A549 (cell line): ENCODE results near the gene OLFM1. TPM values are rescaled to one million over a fixed set of nuclear protein-coding genes. Genes with fewer than 3 reads are reported as not detected.

Source experiments
- ATAC-seq, 2 experiments: fragments of 200-7000 bp in 1 of 2; fragments of >200 bp in 1 of 2; cut with Nextera tagmentation in 1 of 2; cut with Tn5 transposase in 1 of 2; 3 replicates each; pipeline versions ENCODE4 v1.8.0 to v1.9.1; 2018 to 2020; ENCODE audit warnings: mild to moderate bottlenecking in 1 of 2, moderate library complexity in 1 of 2
- CTCF ChIA-PET: fragments of 300-600 bp; sonication (Branson Sonifier 250); formaldehyde crosslinking; extraction: SDS; loops from one replicate; lab custom pipeline; 2021; ENCODE audit warnings: antibody characterized with exemption, inconsistent platforms; lab: Yijun Ruan, JAX
- POLR2A ChIA-PET: fragments of 350-600 bp; formaldehyde crosslinking; extraction: SDS; loops from one replicate; lab custom pipeline; 2021; ENCODE audit warnings: antibody characterized with exemption, inconsistent platforms; lab: Yijun Ruan, JAX
- DNase-seq, 2 experiments: peaks; one replicate each; pipeline versions ENCODE4 v3.0.0 to v3.0.0-alpha.2; 2011 to 2016; ENCODE audit warnings: low read depth in 1 of 2, low spot score in 1 of 2
- FAIRE-seq: peaks from 2 replicates; lab custom pipeline; 2011; peaks lifted over from hg19 to GRCh38; lab: Jason Lieb, UNC
- H3K27ac ChIP-seq, 2 experiments: fragments of >200 bp; sonication (Bioruptor Twin); formaldehyde crosslinking; 3 replicates each; pipeline ENCODE4 v1.5.1; 2016 to 2017
- H3K4me1 ChIP-seq: fragments of >200 bp; sonication (Bioruptor Twin); formaldehyde crosslinking; 3 replicates; pipeline ENCODE4 v1.6.1; 2016
- H3K4me2 ChIP-seq: fragments of >200 bp; sonication (Bioruptor Twin); formaldehyde crosslinking; 3 replicates; pipeline ENCODE4 v1.6.1; 2016
- H3K4me3 ChIP-seq: fragments of >200 bp; sonication (Bioruptor Twin); formaldehyde crosslinking; 3 replicates; pipeline ENCODE4 v1.5.1; 2016
- H3K9me3 ChIP-seq: fragments of >200 bp; sonication (Bioruptor Twin); formaldehyde crosslinking; 3 replicates; pipeline ENCODE4 v1.6.1; 2016
- BHLHE40 ChIP-seq: IDR thresholded peaks from 2 replicates; pipeline ENCODE4 v1.6.1; 2012; ENCODE audit warnings: low read depth, low read length, inconsistent platforms
- CHD2 ChIP-seq: fragments of 150-350 bp; IDR thresholded peaks from 2 replicates; pipeline ENCODE4 v1.6.1; 2014; ENCODE audit warnings: low read length; ENCODE audit not compliant: partially characterized antibody
- EHF ChIP-seq: fragments of 250-450 bp; sonication (Bioruptor Pico); IDR thresholded peaks from 2 replicates; pipeline ENCODE4 v1.5.0; 2020; ENCODE audit warnings: mild to moderate bottlenecking
- EP300 ChIP-seq, 2 experiments: fragments of >200 bp; sonication (Bioruptor Twin); formaldehyde crosslinking; IDR thresholded peaks; 2 replicates in 1 of 2; 3 replicates in 1 of 2; pipeline ENCODE4 v1.6.1; 2016 to 2017
- FOSL2 ChIP-seq, 2 experiments: fragments of 450-650 bp in 1 of 2; fragments of >200 bp in 1 of 2; sonication (Bioruptor Twin) in 1 of 2; formaldehyde crosslinking; IDR thresholded peaks; 2 replicates each; pipeline versions ENCODE4 v1.5.0 to v1.6.1; 2016 to 2020; ENCODE audit warnings: mild to moderate bottlenecking in 1 of 2, moderate library complexity in 1 of 2
- FOXS1 ChIP-seq: fragments of 250-450 bp; sonication (Bioruptor Pico); IDR thresholded peaks from 2 replicates; pipeline ENCODE4 v1.5.0; 2020; ENCODE audit warnings: mild to moderate bottlenecking, moderate library complexity
- HOXB13 ChIP-seq: fragments of 250-450 bp; sonication (Bioruptor Pico); IDR thresholded peaks from 2 replicates; pipeline ENCODE4 v1.5.0; 2020; ENCODE audit warnings: low read depth, mild to moderate bottlenecking, moderate library complexity
- HOXB5 ChIP-seq: fragments of 250-450 bp; sonication (Bioruptor Pico); IDR thresholded peaks from 2 replicates; pipeline ENCODE4 v1.5.0; 2020; ENCODE audit warnings: mild to moderate bottlenecking, moderate library complexity
- JUN ChIP-seq, 2 experiments: fragments of >200 bp; sonication (Bioruptor Twin); formaldehyde crosslinking; IDR thresholded peaks; 2 replicates in 1 of 2; 3 replicates in 1 of 2; pipeline ENCODE4 v1.6.1; 2016 to 2017
- KDM5A ChIP-seq: fragments of 200-600 bp; sonication (generic); IDR thresholded peaks from 2 replicates; pipeline ENCODE4 v1.6.1; 2016; ENCODE audit warnings: antibody characterized with exemption, mild to moderate bottlenecking
- MYC ChIP-seq: IDR thresholded peaks from 2 replicates; pipeline ENCODE4 v1.6.1; 2012; ENCODE audit warnings: mild to moderate bottlenecking, inconsistent platforms, low read length, improper control_type of control experiment, borderline replicate concordance
- NR3C1 ChIP-seq: fragments of >200 bp; sonication (Bioruptor Twin); formaldehyde crosslinking; IDR thresholded peaks from 3 replicates; pipeline ENCODE4 v1.6.1; 2017
- PHF8 ChIP-seq: fragments of 200-600 bp; sonication (generic); IDR thresholded peaks from 2 replicates; pipeline ENCODE4 v1.6.1; 2016; ENCODE audit warnings: low read depth, mild to moderate bottlenecking, antibody characterized with exemption, moderate library complexity, borderline replicate concordance
- POLR2AphosphoS2 ChIP-seq: conservative IDR thresholded peaks from 2 replicates; pipeline ENCODE4 v1.6.1; 2012; ENCODE audit warnings: low read length, improper control_type of control experiment, inconsistent platforms
- RARB ChIP-seq: fragments of 250-450 bp; sonication (Bioruptor Pico); IDR thresholded peaks from 2 replicates; pipeline ENCODE4 v1.8.0; 2021; ENCODE audit warnings: mild to moderate bottlenecking, moderate library complexity
- RCOR1 ChIP-seq: fragments of 150-350 bp; IDR thresholded peaks from 2 replicates; pipeline ENCODE4 v1.6.1; 2014; ENCODE audit warnings: antibody characterized with exemption, low read length, low read depth
- RNF2 ChIP-seq: fragments of 200-600 bp; sonication (generic); IDR thresholded peaks from 2 replicates; pipeline ENCODE4 v1.6.1; 2016; ENCODE audit warnings: low read depth, mild to moderate bottlenecking, antibody characterized with exemption, moderate library complexity, borderline replicate concordance
- TP53 ChIP-seq: fragments of 250-450 bp; sonication (Bioruptor Pico); IDR thresholded peaks from 2 replicates; pipeline ENCODE4 v1.5.0; 2021; ENCODE audit warnings: mild to moderate bottlenecking, moderate library complexity
- ZC3H11A ChIP-seq: fragments of 450-650 bp; IDR thresholded peaks from 2 replicates; pipeline ENCODE4 v1.6.1; 2014; ENCODE audit warnings: antibody characterized with exemption, mild to moderate bottlenecking
- ZFP36 ChIP-seq: fragments of 450-650 bp; IDR thresholded peaks from 2 replicates; pipeline ENCODE4 v1.6.1; 2014; ENCODE audit warnings: borderline replicate concordance; ENCODE audit not compliant: partially characterized antibody
- ZNF302 ChIP-seq: fragments of 250-450 bp; sonication (Bioruptor Pico); IDR thresholded peaks from 2 replicates; pipeline ENCODE4 v1.9.0; 2021; ENCODE audit warnings: inconsistent platforms, mild to moderate bottlenecking, moderate library complexity
- ZSCAN20 ChIP-seq: fragments of 250-450 bp; sonication (Bioruptor Pico); IDR thresholded peaks from 2 replicates; pipeline ENCODE4 v1.8.0; 2022; ENCODE audit warnings: mild to moderate bottlenecking, moderate library complexity
- WGBS: methylation state at CpG from one replicate; pipeline ENCODE4 v1.1.6; 2017; ENCODE audit errors: missing lambda C conversion rate; 5-methylcytosine and 5-hydroxymethylcytosine counted together
- polyA plus RNA-seq, 4 experiments: library from polyadenylated mRNA; depleted of rRNA in 3 of 4; stranded (reverse); fragments of >200 nt; fragmentation: RNase III in 1 of 4; extraction: RNeasy Plus Mini Kit Qiagen cat#74134 plus additional on column Dnase treatment in 1 of 4; gene quantifications; 2 replicates in 3 of 4; 3 replicates in 1 of 4; pipeline ENCODE4 v1.2.3, GENCODE V29; 2011 to 2017
- TF ChIP-seq, protein P1 (sequence below): fragments of >200 bp; sonication (Bioruptor Twin); formaldehyde crosslinking; IDR thresholded peaks from 3 replicates; pipeline ENCODE4 v1.6.1; 2016
- TF ChIP-seq, protein P2 (sequence below): IDR thresholded peaks from 2 replicates; pipeline ENCODE4 v1.6.1; 2012
- TF ChIP-seq, protein P3 (sequence below): IDR thresholded peaks from 2 replicates; pipeline ENCODE4 v1.6.1; 2012
- TF ChIP-seq, protein P4 (sequence below): fragments of 250-450 bp; sonication (Bioruptor Pico); IDR thresholded peaks from 2 replicates; pipeline ENCODE4 v1.5.0; 2021; ENCODE audit warnings: mild to moderate bottlenecking, moderate library complexity, borderline replicate concordance
- TF ChIP-seq, protein P5 (sequence below): IDR thresholded peaks from 2 replicates; pipeline ENCODE4 v1.6.1; 2012; ENCODE audit warnings: low read depth, borderline replicate concordance

OLFM1 gene
- polyA plus RNA-seq, 2 of the 4 experiments (the other 2 are of a cell fraction), result 2.7 to 10.5 TPM

DNA sequence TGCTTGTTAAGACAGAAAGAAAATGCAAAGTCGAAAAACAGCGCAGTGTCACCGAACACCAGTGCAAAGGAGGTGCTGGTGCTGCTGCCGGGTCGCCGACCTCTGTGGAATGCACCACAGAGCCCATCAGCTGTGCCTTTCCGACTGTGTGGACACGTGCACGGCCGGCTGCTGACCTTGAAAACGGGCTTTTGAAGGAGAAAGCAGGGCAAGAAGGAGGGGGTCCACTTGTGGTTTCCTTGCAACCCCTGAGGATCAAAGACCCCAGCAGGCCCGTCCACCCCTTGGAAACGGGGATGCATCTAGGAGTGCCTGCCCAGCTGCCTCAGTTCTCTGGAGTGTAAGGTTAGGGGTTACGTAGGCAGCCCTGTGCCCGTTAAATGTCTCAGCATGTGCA is 6.2 kb upstream of the OLFM1 start:
- no peak for FAIRE-seq
- 23% methylated on average over 15 of the region's 15 CpGs for WGBS
- POLR2A ChIA-PET, result no interaction called here
- CTCF ChIA-PET, result interaction anchor here (14.1 to 18.8 kb wide), 2 partner anchors 263 to 331 kb away, joined by 196 to 414 read pairs; no protein-coding TSS in a partner anchor
- H3K27ac ChIP-seq, result no peak overlapping the region
- H3K9me3 ChIP-seq, result no peaks in the 10 kb centered on the region
- DNase-seq, result no peak
- no peak overlapping the region for H3K4me2 ChIP-seq
- TF ChIP-seq HOXB13 (CRISPR knock-in tag) (no peak), KDM5A (no peak), ZFP36 (no peak), RNF2 (no peak), ZC3H11A (no peak), PHF8 (no peak), TP53 (no peak), CHD2 (no peak), FOSL2 (IDR thresholded peaks at IDR 0.05) (no peak), FOSL2 (CRISPR knock-in tag; IDR thresholded peaks at IDR 0.05) (no peak), ZNF302 (CRISPR knock-in tag) (no peak), RCOR1 (no peak), MYC (no peak), BHLHE40 (no peak)
- TF ChIP-seq, protein P1, sequence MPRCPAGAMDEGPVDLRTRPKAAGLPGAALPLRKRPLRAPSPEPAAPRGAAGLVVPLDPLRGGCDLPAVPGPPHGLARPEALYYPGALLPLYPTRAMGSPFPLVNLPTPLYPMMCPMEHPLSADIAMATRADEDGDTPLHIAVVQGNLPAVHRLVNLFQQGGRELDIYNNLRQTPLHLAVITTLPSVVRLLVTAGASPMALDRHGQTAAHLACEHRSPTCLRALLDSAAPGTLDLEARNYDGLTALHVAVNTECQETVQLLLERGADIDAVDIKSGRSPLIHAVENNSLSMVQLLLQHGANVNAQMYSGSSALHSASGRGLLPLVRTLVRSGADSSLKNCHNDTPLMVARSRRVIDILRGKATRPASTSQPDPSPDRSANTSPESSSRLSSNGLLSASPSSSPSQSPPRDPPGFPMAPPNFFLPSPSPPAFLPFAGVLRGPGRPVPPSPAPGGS, result no peak
- no peak for ATAC-seq
- H3K4me3 ChIP-seq, result no peak overlapping the region
- H3K4me1 ChIP-seq, result no peaks in the 10 kb centered on the region

DNA sequence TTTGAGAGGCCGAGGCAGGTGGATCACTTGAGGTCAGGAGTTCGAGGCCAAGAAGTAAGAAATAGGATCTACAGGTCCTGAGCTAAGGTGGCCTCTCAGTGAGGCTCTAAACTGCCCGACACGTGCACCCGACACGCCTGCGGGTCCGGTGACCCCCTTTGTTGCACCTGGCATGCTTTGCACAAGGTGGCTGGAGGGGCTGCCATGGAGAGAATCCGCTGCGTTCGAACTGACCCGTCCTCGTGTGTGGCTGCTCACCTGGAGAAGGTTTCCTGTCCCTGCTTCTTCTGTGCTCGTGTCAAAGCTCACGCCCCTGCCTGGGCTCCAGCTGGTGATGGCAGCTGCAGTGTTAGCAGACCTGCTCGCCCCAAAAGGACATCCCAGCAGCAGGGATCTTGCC is 5.7 kb upstream of the OLFM1 start:
- no peak for ATAC-seq
- POLR2A ChIA-PET, result no interaction called here
- no peak for TF ChIP-seq EHF (CRISPR knock-in tag)
- TF ChIP-seq JUN (IDR thresholded peaks at IDR 0.05), result no peak
- TF ChIP-seq, protein P2, sequence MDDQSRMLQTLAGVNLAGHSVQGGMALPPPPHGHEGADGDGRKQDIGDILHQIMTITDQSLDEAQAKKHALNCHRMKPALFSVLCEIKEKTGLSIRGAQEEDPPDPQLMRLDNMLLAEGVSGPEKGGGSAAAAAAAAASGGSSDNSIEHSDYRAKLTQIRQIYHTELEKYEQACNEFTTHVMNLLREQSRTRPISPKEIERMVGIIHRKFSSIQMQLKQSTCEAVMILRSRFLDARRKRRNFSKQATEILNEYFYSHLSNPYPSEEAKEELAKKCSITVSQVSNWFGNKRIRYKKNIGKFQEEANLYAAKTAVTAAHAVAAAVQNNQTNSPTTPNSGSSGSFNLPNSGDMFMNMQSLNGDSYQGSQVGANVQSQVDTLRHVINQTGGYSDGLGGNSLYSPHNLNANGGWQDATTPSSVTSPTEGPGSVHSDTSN, result no peak
- TF ChIP-seq HOXB5 (CRISPR knock-in tag), result no peak
- TF ChIP-seq, protein P3, sequence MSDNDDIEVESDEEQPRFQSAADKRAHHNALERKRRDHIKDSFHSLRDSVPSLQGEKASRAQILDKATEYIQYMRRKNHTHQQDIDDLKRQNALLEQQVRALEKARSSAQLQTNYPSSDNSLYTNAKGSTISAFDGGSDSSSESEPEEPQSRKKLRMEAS, result no peak
- TF ChIP-seq POLR2AphosphoS2, result no peak
- TF ChIP-seq CHD2, result no peak
- TF ChIP-seq NR3C1, result no peak
- no peak for TF ChIP-seq FOSL2 (IDR thresholded peaks at IDR 0.05)
- no peak for TF ChIP-seq FOSL2 (CRISPR knock-in tag; IDR thresholded peaks at IDR 0.05)
- no peak for TF ChIP-seq ZSCAN20
- TF ChIP-seq, protein P4, sequence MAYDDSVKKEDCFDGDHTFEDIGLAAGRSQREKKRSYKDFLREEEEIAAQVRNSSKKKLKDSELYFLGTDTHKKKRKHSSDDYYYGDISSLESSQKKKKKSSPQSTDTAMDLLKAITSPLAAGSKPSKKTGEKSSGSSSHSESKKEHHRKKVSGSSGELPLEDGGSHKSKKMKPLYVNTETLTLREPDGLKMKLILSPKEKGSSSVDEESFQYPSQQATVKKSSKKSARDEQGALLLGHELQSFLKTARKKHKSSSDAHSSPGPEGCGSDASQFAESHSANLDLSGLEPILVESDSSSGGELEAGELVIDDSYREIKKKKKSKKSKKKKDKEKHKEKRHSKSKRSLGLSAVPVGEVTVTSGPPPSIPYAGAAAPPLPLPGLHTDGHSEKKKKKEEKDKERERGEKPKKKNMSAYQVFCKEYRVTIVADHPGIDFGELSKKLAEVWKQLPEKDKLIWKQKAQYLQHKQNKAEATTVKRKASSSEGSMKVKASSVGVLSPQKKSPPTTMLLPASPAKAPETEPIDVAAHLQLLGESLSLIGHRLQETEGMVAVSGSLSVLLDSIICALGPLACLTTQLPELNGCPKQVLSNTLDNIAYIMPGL (CRISPR knock-in tag), result no peak
- TF ChIP-seq, protein P5, sequence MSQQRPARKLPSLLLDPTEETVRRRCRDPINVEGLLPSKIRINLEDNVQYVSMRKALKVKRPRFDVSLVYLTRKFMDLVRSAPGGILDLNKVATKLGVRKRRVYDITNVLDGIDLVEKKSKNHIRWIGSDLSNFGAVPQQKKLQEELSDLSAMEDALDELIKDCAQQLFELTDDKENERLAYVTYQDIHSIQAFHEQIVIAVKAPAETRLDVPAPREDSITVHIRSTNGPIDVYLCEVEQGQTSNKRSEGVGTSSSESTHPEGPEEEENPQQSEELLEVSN, result no peak
- no peak for TF ChIP-seq RARB (CRISPR knock-in tag)
- TF ChIP-seq RNF2, result no peak
- no peak for TF ChIP-seq EP300 (IDR thresholded peaks at IDR 0.05)
- no peak for TF ChIP-seq FOXS1 (CRISPR knock-in tag)

More for the DNA sequence above, 5.7 kb upstream of the OLFM1 start:
- H3K4me1 ChIP-seq, result no peaks in the 10 kb centered on the region; the same call in 2 of the 3 replicates
- CTCF ChIA-PET, result interaction anchor here (1.1 to 18.8 kb wide), 3 partner anchors 262 to 359 kb away, joined by 3 to 414 read pairs (median 196); no protein-coding TSS in a partner anchor
- no peak overlapping the region for H3K4me3 ChIP-seq
- DNase-seq (no peak), FAIRE-seq (no peak)
- WGBS, result 34% methylated on average over 12 of the region's 16 CpGs
- no peaks in the 10 kb centered on the region for H3K9me3 ChIP-seq
- no peak overlapping the region for H3K4me2 ChIP-seq
- H3K27ac ChIP-seq, result no peak overlapping the region
